Measurements from ENCODE around the gene MAP1B. TPM values are rescaled to one million over a fixed set of nuclear protein-coding genes. Genes with fewer than 3 reads are reported as not detected.
A peak's percentile ranks its signal among the peaks of the same experiment; 100 is the strongest.

MAP1B gene
- total and polyA plus RNA-seq, 12 donors: 13.1 to 154 (median 90.0) TPM

DNA sequence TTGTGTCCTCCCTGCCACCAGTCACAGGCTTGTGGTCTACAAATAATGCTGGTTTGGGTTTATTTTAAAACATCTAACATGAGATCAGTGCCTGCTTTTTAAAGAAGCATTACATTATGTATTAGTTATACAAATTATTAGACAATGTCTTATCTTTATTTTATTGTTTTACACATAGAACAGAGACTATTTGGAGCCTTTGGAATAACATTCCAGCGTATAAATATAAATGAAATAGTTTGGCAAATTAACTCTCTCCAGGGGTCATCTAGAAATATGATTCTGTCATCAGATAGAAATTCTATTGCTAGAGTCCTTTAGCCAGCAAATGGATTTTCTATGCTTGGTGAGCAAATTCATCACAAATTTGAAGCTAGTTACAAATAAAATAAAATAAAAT, 22.4 kb downstream of the MAP1B start:
- H3K27me3 ChIP-seq: peaks cover 0 to 7% (median 0%) of the 10 kb centered on the region in 7 donors
- TF ChIP-seq CTCF (IDR thresholded peaks at IDR 0.05): no peak
- 65 to 67% methylated on average over 1 of the region's 1 CpG for whole genome bisulfite sequencing, 2 donors
- intact Hi-C loops (cut with DNase I): loop anchor here in 3 of 10 donors (10.0 kb wide), 2 partner anchors 115 to 175 kb away; no protein-coding TSS in a partner anchor
- DNase-seq (no peak), ATAC-seq (no peak)
- no peaks in the 10 kb centered on the region for H3K9me3 ChIP-seq
- no peak overlapping the region for H3K27ac ChIP-seq
- peaks cover 0 to 56% (median 30%) of the 10 kb centered on the region in 9 donors for H3K4me1 ChIP-seq
- H3K4me3 ChIP-seq: no peak overlapping the region
- H3K36me3 ChIP-seq: peaks cover 0 to 36% (median 0%) of the 10 kb centered on the region in 9 donors

GRCh38 chr5:72130351-72130761, 23.1 kb downstream of the MAP1B start:
- no peak for DNase-seq
- Histone ChIP-seq H3K36me3 (peaks cover 0 to 29% (median 0%) of the 10 kb centered on the region in 9 donors), H3K27ac (no peak overlapping the region), H3K4me1 (peaks cover 0 to 63% (median 29%) of the 10 kb centered on the region in 9 donors), H3K27me3 (peaks cover 0 to 7% (median 0%) of the 10 kb centered on the region in 7 donors), H3K4me3 (no peak overlapping the region), H3K9me3 (no peaks in the 10 kb centered on the region)
- no peak for TF ChIP-seq CTCF (IDR thresholded peaks at IDR 0.05)
- 80 to 81% methylated on average over 2 of the region's 2 CpGs for whole genome bisulfite sequencing, 2 donors
- intact Hi-C loops (cut with DNase I): loop anchor here in 3 of 10 donors (10.0 kb wide), 2 partner anchors 114 to 174 kb away; no protein-coding TSS in a partner anchor
- no peak for ATAC-seq

GRCh38 chr5:72133212-72133990, 26.1 kb downstream of the MAP1B start:
- WGBS, 2 donors: 96 to 98% methylated on average over 4 of the region's 4 CpGs
- peaks cover 0 to 20% (median 0%) of the 10 kb centered on the region in 7 donors for H3K27me3 ChIP-seq
- peak overlapping the region in 4 of 10 donors; percentile 2 to 61 (median 48) for H3K27ac ChIP-seq
- intact Hi-C loops (cut with DNase I): loop anchor here in 3 of 10 donors (10.0 kb wide), 2 partner anchors 111 to 171 kb away; no protein-coding TSS in a partner anchor
- peaks cover 0 to 64% (median 36%) of the 10 kb centered on the region in 9 donors for H3K4me1 ChIP-seq
- ATAC-seq (no peak), DNase-seq (no peak)
- peaks cover 0 to 4% (median 0%) of the 10 kb centered on the region in 9 donors for H3K36me3 ChIP-seq
- no peak overlapping the region for H3K4me3 ChIP-seq
- no peak for TF ChIP-seq CTCF (IDR thresholded peaks at IDR 0.05)
- no peaks in the 10 kb centered on the region for H3K9me3 ChIP-seq

- intact Hi-C loops (cut with DNase I): loop anchor here in 3 of 10 donors (10.0 kb wide), 2 partner anchors 110 to 170 kb away; no protein-coding TSS in a partner anchor
- H3K36me3 ChIP-seq: peaks cover 0 to 4% (median 0%) of the 10 kb centered on the region in 9 donors
- 60 to 63% methylated on average over 7 of the region's 7 CpGs for WGBS, 2 donors
- DNase-seq (no peak), ATAC-seq (peak in 2 of 8 donors; percentile 50 to 53)
- H3K9me3 ChIP-seq: no peaks in the 10 kb centered on the region
- H3K27ac ChIP-seq: peak overlapping the region in 5 of 10 donors; percentile 2 to 61 (median 18)
- peaks cover 0 to 20% (median 0%) of the 10 kb centered on the region in 7 donors for H3K27me3 ChIP-seq
- H3K4me1 ChIP-seq: peaks cover 0 to 73% (median 45%) of the 10 kb centered on the region in 9 donors
- no peak overlapping the region for H3K4me3 ChIP-seq
- no peak for TF ChIP-seq CTCF (IDR thresholded peaks at IDR 0.05)
Measured at GRCh38 chr5:72134226-72134899, 27.1 kb downstream of the MAP1B start.
